GM23248 (cell line): Measurements from ENCODE around the gene DEF6.

Experiments used
- EZH2 ChIP-seq: fragments of 200-600 bp; sonication (generic); IDR thresholded peaks from 2 replicates; pipeline ENCODE4 v1.6.1; 2018; ENCODE audit warnings: antibody characterized with exemption, mild to moderate bottlenecking; ENCODE audit not compliant: insufficient read depth, poor library complexity, severe bottlenecking
- EZH2phosphoT487 ChIP-seq: fragments of 200-600 bp; sonication (generic); IDR thresholded peaks from 2 replicates; pipeline ENCODE4 v1.6.1; 2018; ENCODE audit warnings: antibody characterized with exemption, moderate library complexity, mild to moderate bottlenecking, low read depth; ENCODE audit not compliant: insufficient read depth

DNA sequence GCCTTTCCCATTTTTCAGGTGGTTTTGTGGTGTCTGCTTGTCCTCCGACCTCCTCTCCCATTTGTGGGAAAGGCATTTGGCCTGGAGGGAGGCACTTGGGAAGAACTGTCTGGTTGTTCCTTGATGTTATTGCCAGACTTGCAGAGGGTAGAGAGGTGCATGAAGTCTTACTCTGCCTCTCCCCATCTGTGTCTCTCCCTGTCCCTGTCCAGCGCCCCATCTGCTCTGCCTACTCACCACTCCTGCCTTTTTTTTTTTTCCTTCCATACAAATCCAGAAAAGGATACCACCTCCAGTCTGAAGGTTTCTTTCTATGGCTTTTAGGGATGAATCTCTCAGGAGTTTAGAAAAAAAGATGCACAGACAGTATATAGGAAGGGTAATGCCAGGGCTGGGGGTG, 64.6 kb downstream of the DEF6 start:
- no peak for TF ChIP-seq EZH2
- no peak for TF ChIP-seq EZH2phosphoT487
